ENCODE data around the gene RINT1.

GRCh38 chr7:105512926-105513526 is 19.0 kb upstream of the RINT1 start:
- TF ChIP-seq EP300 (IDR thresholded peaks at IDR 0.05) (no peak), ELK1 (IDR thresholded peaks at IDR 0.05; ENCODE audit: low read depth, low read length) (no peak), RCOR1 (IDR thresholded peaks at IDR 0.05; ENCODE audit: low read depth, low read length) (no peak), NPAS2 (CRISPR knock-in tag; IDR thresholded peaks at IDR 0.05; ENCODE audit: borderline replicate concordance) (no peak), ESRRA (IDR thresholded peaks at IDR 0.05; ENCODE audit: borderline replicate concordance, low read length) (no peak), POLR2A (IDR thresholded peaks at IDR 0.05; ENCODE audit: low read length) (no peak), CTCF (IDR thresholded peaks at IDR 0.05) (no peak), CBX8 (IDR thresholded peaks at IDR 0.05) (no peak)
